Lower leg skin (tissue), 3 donors: ENCODE measurements around the gene VWA1.

Experiments used
- CTCF ChIP-seq, 3 donors: fragments of 450-650 bp; IDR thresholded peaks; one replicate each; pipeline ENCODE4 v1.5.1; 2016; ENCODE audit warnings: antibody characterized with exemption in 3 of 3, mild to moderate bottlenecking in 3 of 3, moderate library complexity in 2 of 3
- POLR2A ChIP-seq, 2 donors: fragments of 450-650 bp; IDR thresholded peaks; one replicate each; pipeline ENCODE4 v1.6.1; 2016 to 2017; ENCODE audit warnings: antibody characterized with exemption in 2 of 2, mild to moderate bottlenecking in 1 of 2, moderate library complexity in 1 of 2

- TF ChIP-seq CTCF (IDR thresholded peaks at IDR 0.05) (no peak), POLR2A (IDR thresholded peaks at IDR 0.05) (no peak)
Observed at GRCh38 chr1:1461721-1462317, 26.3 kb downstream of the VWA1 start.
